ENCODE data around the gene HIC1.

Gene HIC1

DNA sequence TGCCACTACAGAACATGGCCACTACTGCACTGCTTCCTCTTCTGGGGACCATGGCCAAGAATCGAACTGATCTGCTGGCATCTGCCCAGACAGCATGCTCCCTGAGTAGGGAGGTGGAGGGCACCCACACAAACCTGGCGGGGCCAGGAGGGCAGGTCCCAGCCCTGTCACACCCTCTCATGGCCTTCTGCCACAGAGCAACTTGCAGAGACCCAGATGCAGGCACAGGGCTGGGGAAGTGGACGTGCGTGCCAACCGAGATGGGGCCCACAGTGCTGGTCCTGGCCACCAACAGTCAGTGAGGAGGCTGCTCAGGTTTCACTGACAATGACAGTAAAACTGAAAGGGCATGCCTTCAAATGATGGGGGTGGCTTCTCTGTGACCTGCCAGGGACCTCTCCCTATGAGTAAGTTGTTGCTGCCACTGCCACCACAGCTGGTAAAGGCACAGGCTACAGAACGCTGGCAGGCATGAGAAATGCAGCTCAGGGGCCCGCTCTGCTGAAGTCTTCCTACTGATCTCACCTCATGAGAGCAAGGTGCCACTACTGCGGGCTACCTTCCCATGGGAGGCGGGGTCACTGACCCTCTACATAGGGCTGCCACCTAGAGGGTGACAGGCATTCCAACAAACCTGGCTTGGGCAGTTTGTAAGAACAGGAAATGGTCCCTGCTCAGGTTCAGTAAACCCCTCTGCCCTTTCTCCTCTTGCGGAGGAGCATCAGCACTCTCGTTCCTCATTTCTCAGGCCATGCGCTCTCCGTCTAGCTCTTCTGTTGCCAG, 15.5 kb downstream of the HIC1 start:
- TF ChIP-seq, protein P1, sequence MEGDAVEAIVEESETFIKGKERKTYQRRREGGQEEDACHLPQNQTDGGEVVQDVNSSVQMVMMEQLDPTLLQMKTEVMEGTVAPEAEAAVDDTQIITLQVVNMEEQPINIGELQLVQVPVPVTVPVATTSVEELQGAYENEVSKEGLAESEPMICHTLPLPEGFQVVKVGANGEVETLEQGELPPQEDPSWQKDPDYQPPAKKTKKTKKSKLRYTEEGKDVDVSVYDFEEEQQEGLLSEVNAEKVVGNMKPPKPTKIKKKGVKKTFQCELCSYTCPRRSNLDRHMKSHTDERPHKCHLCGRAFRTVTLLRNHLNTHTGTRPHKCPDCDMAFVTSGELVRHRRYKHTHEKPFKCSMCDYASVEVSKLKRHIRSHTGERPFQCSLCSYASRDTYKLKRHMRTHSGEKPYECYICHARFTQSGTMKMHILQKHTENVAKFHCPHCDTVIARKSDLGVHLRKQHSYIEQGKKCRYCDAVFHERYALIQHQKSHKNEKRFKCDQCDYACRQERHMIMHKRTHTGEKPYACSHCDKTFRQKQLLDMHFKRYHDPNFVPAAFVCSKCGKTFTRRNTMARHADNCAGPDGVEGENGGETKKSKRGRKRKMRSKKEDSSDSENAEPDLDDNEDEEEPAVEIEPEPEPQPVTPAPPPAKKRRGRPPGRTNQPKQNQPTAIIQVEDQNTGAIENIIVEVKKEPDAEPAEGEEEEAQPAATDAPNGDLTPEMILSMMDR (IDR thresholded peaks at IDR 0.05; ENCODE audit: extremely low read depth, missing control alignments), result peak; percentile 6
- DNase-seq (ENCODE audit: low spot score), result peak; percentile 82

DNA sequence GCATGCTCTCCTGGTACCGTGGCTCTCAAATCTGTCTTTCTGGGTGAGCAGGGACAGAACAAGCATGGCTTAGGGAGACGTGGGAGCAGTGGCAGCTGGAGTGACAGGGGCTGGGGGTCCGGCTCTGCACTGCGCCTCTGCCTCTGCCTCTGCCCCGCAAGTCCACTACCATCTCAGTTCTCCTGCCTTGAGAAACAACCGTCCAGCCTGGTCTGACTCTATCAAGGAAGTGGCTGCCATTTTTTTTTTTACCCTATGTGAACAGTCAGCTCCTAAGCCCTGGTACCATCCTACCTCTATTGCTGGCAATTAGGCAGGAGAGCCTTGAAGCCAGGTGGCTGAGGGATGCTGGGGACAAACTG, 16.1 kb downstream of the HIC1 start:
- DNase-seq (ENCODE audit: low spot score), result no peak
- TF ChIP-seq, protein P1 (IDR thresholded peaks at IDR 0.05; ENCODE audit: extremely low read depth, missing control alignments), result no peak

DNA sequence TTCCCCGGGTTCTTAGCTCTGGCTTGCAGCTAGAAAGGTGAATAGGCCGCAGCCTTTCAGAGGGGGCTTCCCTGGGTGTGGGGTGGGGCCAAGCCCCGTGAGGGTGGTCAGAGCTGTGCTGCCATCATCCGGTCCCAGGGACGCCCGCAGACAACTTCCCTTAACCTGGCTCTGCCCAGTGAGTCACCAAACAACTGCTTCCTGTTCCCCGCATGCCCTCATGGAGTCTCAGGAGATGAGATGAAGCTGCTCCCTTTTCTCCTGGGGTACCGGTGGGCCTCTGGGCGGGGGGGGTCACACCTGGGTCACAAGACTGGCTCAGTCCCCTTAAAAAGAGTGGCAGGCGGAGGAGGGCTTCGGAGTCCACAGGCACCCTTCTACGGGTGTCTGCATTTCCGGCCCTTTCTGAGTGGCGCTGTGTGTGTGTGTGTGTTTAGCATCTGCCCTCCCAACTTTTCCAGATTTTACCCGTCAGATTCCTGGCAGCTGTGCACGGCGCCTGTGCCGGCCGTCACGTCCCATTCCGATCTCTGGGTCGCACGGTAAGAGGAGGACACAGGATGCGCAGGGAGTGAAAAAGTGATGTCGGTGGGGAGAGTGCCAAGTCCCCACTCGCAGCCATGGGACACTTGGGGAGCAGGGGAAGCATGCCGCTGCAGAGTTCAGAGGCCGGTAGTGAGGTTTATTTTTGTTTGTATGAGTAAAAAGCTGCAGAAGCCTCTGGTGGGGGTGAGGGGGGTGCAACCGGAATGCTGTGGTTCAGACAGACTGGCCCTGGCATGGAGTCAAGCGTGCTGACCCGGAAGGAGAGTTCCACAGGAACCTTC, 16.8 kb downstream of the HIC1 start:
- TF ChIP-seq, protein P1 (IDR thresholded peaks at IDR 0.05; ENCODE audit: extremely low read depth, missing control alignments), result no peak
- no peak for DNase-seq (ENCODE audit: low spot score)

DNA sequence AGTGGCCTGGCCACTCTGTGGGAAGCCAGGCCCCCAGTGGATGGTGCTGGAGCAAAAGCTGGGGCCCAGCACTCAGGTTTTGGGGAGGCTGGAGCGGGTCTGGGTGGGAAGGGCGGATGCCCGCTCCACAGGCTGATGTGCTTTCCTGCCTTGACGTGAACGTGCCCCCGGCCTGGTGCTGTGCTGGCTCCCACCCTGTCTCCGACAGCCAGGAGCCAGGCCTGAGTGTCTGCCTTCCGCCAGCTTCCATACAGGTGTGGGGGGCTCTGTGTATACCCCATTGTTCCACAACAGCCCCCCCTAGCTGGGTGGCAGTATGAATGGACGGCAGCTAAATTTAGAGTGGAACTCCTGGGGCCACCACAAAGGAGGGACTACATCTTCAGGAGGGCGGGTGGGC, 20.0 kb downstream of the HIC1 start:
- TF ChIP-seq, protein P1 (IDR thresholded peaks at IDR 0.05; ENCODE audit: extremely low read depth, missing control alignments), result no peak
- DNase-seq (ENCODE audit: low spot score), result no peak

DNA sequence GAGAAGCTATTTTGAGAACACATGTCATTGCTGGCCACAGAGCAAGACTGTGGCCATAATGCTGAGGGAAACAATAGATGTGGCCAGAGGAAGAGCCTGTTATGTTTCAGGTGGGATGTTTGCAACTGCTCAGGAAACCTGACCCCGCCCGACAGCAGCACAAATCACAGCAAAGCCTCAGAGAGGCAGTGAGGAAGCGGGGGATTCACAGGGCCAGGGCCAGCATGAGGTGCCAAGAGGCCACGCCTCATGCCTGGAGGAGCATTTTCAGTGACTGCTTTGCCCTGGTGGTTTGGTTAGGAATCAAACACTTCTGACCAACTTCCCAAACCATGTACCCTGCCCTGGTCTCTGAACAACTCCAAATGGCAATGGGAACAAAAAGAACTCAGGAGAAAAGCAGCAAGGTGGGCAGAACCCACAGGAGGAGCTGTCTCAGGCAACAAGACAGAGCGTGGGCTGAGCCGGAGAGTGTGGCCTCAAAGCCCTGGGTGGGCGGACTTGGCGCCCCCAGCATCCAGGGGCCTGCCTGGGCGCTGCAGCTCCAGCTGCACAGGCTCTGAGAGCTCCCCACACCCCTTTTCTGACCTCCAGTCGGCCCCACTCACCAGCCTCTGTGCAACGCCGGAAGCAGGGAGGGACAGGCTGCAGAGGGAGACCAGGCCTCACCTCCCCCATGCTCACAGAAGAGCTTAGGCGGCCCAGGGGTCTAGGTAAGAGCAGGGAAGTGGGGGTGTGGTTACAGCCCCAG, 20.6 kb downstream of the HIC1 start:
- TF ChIP-seq, protein P1 (IDR thresholded peaks at IDR 0.05; ENCODE audit: extremely low read depth, missing control alignments), result no peak
- peak; percentile 53 for DNase-seq (ENCODE audit: low spot score)

DNA sequence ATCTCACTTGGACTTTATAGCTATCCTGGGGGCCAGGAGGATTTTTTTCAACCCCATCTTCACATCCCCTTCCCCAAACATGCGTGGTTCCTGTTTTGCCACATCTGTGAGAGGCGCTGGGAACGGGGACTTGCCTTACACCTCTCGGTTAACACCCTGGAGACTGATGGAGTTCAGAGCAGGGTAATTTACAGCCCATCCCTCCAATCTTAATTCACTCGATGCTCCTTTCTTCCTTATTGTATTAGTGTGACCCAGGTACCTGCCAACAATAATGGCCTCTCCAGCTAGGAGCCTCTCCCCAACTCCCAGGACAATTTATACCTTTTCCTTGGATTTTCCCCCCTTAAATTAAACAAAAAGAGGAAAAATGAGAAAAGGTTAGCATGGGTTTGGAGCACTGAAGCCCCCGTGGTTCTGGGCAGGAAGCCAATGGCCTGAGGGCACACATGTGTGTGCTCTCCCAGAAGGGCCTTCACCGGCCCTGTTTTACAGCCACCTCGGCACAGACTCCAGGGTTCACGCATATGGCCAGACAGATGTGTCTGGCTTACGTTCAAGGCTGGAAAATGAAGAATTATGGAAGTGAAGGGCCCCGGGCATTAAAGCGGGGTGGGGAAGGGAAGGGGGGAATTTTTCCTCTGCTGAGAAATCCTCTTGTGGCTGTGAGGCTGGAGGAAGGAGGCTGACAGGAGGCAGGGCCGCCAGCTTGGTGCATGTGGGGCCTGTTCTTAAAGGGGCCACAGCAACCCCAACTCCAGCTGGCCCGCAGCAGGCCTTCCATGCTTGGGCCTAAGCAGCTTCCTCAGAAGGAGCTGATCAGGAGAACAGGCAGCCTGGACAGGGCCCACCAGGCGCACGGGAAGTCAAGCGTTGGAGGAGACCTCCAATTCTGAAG, 21.4 kb downstream of the HIC1 start:
- no peak for DNase-seq (ENCODE audit: low spot score)
- TF ChIP-seq, protein P1 (IDR thresholded peaks at IDR 0.05; ENCODE audit: extremely low read depth, missing control alignments), result no peak

Data from GM20000 (cell line).